NCI-H1048 (cell line): Measurements from ENCODE around the gene STMN1.

ENCODE experiments used
- DNase-seq: peaks from one replicate; lab custom pipeline; 2025; lab: John Stamatoyannopoulos, UW

Gene STMN1

GRCh38 chr1:25891606-25892005, 14.6 kb downstream of the STMN1 start:
- no peak for DNase-seq

- no peak for DNase-seq
These were observed 15.8 kb downstream of the STMN1 start for GRCh38 chr1:25890239-25891034.

GRCh38 chr1:25889470-25889869, 16.7 kb downstream of the STMN1 start:
- no peak for DNase-seq

GRCh38 chr1:25888426-25888987, 17.7 kb downstream of the STMN1 start:
- no peak for DNase-seq

- DNase-seq = no peak
These were observed 20.6 kb downstream of the STMN1 start for GRCh38 chr1:25885602-25886001.

GRCh38 chr1:25881266-25881665, 25.0 kb downstream of the STMN1 start:
- no peak for DNase-seq

GRCh38 chr1:25880518-25880917, 25.7 kb downstream of the STMN1 start:
- no peak for DNase-seq

GRCh38 chr1:25879675-25880074, 26.5 kb downstream of the STMN1 start:
- DNase-seq = no peak

- DNase-seq = no peak
These were observed 27.5 kb downstream of the STMN1 start for GRCh38 chr1:25878690-25879089.

GRCh38 chr1:25877155-25877554, 29.1 kb downstream of the STMN1 start:
- DNase-seq = no peak

- DNase-seq = no peak
These were observed 29.5 kb downstream of the STMN1 start for GRCh38 chr1:25876693-25877077.

GRCh38 chr1:25875856-25876692, 30.1 kb downstream of the STMN1 start:
- no peak for DNase-seq

- DNase-seq = peak; percentile 21
These were observed 30.9 kb downstream of the STMN1 start, which contains the start of gene PAQR7 for GRCh38 chr1:25875154-25875855. Gene PAQR7 (minus strand): TSS chr1:25875708. CDS start chr1:25863839, 11,869 bp downstream.

- no peak for DNase-seq
These were observed 31.5 kb downstream of the STMN1 start for GRCh38 chr1:25874635-25875153.

GRCh38 chr1:25874209-25874608, 32.0 kb downstream of the STMN1 start:
- DNase-seq = no peak

GRCh38 chr1:25873120-25873519, 33.1 kb downstream of the STMN1 start:
- no peak for DNase-seq

- no peak for DNase-seq
These were observed 33.5 kb downstream of the STMN1 start for GRCh38 chr1:25872713-25873112.

- DNase-seq = no peak
These were observed 34.3 kb downstream of the STMN1 start for GRCh38 chr1:25871704-25872494.

GRCh38 chr1:25871086-25871703, 35.0 kb downstream of the STMN1 start:
- no peak for DNase-seq

- no peak for DNase-seq
These were observed 35.6 kb downstream of the STMN1 start for GRCh38 chr1:25870614-25871013.
